22Rv1 (cell line): ENCODE measurements around the gene ZBTB11.

ENCODE experiments used
- ZFX ChIP-seq: fragments of 450-650 bp; IDR thresholded peaks from 2 replicates; pipeline ENCODE4 v1.6.1; 2017; ENCODE audit warnings: antibody characterized with exemption, borderline replicate concordance
- TF ChIP-seq, protein P1 (sequence below): fragments of 450-650 bp; IDR thresholded peaks from 2 replicates; pipeline ENCODE4 v1.5.1; 2017; ENCODE audit warnings: mild to moderate bottlenecking

DNA sequence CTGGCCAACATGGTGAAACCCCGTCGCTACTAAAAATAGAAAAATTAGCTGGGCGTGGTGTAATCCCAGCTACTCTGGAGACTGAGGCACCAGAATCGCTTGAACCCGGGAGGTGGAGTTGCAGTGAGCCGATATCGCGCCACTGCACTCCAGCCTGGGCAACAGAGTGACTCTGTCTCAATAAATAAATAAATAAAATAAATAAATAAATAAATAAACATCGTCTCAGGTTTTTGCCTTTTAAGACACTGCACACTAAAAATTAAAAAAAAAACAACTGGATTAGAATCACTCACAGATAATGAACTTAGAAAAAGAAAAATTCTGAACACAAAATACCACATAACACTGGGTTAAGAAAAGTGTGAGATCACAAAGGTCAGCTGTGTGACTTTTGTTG, 2.4 kb downstream of the ZBTB11 start:
- TF ChIP-seq, protein P1, sequence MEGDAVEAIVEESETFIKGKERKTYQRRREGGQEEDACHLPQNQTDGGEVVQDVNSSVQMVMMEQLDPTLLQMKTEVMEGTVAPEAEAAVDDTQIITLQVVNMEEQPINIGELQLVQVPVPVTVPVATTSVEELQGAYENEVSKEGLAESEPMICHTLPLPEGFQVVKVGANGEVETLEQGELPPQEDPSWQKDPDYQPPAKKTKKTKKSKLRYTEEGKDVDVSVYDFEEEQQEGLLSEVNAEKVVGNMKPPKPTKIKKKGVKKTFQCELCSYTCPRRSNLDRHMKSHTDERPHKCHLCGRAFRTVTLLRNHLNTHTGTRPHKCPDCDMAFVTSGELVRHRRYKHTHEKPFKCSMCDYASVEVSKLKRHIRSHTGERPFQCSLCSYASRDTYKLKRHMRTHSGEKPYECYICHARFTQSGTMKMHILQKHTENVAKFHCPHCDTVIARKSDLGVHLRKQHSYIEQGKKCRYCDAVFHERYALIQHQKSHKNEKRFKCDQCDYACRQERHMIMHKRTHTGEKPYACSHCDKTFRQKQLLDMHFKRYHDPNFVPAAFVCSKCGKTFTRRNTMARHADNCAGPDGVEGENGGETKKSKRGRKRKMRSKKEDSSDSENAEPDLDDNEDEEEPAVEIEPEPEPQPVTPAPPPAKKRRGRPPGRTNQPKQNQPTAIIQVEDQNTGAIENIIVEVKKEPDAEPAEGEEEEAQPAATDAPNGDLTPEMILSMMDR: no peak
- no peak for TF ChIP-seq ZFX
